ENCODE data around the gene ULBP3.

The ULBP3 gene

DNA sequence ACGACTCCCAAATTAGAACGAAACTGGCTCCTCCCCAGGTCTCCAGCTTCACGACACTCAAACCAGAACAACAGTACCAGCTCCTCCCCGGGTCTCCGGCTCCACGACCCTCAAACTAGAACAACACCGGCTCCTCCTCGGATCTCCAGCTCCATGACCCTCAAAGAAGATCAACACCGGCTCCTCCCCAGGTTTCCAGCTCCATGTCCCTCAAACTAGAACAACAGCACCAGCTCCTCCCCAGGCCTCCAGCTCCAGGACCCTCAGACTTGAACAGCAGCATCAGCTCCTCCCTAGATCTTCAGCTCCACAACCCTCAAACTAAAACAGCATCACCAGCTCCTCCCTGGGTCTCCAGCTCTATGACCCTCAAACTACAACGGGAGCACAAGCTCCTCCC is 13.8 kb downstream of the ULBP3 start:
- no peak overlapping the region for H2AFZ ChIP-seq (ENCODE audit: low read depth, low read length, severe bottlenecking)
- no peak overlapping the region for H3K27ac ChIP-seq (ENCODE audit: low read depth, low read length)
- no peaks in the 10 kb centered on the region for H3K36me3 ChIP-seq (ENCODE audit: low read length)
- H3K4me2 ChIP-seq (ENCODE audit: low read depth, low read length, poor library complexity, severe bottlenecking) = no peak overlapping the region
- no peaks in the 10 kb centered on the region for H3K79me2 ChIP-seq (ENCODE audit: insufficient read depth, low read length)
- H3F3A ChIP-seq (ENCODE audit: insufficient read depth) = no peaks in the 10 kb centered on the region
- H3K4me3 ChIP-seq (ENCODE audit: insufficient read depth, low read length, poor library complexity, severe bottlenecking) = no peak overlapping the region
- H4K20me1 ChIP-seq (ENCODE audit: low read depth, low read length) = no peaks in the 10 kb centered on the region
- TF ChIP-seq, protein P1, sequence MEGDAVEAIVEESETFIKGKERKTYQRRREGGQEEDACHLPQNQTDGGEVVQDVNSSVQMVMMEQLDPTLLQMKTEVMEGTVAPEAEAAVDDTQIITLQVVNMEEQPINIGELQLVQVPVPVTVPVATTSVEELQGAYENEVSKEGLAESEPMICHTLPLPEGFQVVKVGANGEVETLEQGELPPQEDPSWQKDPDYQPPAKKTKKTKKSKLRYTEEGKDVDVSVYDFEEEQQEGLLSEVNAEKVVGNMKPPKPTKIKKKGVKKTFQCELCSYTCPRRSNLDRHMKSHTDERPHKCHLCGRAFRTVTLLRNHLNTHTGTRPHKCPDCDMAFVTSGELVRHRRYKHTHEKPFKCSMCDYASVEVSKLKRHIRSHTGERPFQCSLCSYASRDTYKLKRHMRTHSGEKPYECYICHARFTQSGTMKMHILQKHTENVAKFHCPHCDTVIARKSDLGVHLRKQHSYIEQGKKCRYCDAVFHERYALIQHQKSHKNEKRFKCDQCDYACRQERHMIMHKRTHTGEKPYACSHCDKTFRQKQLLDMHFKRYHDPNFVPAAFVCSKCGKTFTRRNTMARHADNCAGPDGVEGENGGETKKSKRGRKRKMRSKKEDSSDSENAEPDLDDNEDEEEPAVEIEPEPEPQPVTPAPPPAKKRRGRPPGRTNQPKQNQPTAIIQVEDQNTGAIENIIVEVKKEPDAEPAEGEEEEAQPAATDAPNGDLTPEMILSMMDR (IDR thresholded peaks at IDR 0.05; ENCODE audit: insufficient read depth, low read length, poor library complexity, severe bottlenecking) = no peak
- TF ChIP-seq EZH2phosphoT487 (conservative IDR thresholded peaks at IDR 0.05; ENCODE audit: low read length) = no peak
- no peaks in the 10 kb centered on the region for H3K27me3 ChIP-seq (ENCODE audit: low read length)
- H3K9me3 ChIP-seq (ENCODE audit: insufficient read depth, low read length) = no peaks in the 10 kb centered on the region
- H3K9ac ChIP-seq (ENCODE audit: low read length) = no peak overlapping the region
- H3K9me2 ChIP-seq (replicated peaks; ENCODE audit: insufficient read depth, low read length) = no peaks in the 10 kb centered on the region

DNA sequence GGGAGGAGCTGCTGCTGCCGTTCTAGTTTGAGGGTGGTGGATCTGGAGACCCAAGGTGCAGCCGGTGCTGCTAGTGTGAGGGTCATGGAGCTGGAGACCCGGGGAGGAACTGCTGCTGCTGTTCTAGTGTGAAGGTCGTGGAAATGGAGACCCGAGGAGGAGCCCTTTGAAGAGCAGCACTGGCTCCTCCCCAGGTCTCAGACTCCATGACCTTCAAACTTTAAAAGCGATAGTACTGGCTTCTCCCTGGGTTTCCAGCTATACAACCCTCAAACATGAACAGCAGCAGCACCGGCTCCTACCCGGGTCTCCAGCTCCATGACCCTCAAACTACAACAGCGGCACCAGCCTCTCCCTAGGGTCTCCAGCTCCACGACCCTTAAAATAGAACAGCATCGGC is 15.5 kb downstream of the ULBP3 start:
- Histone ChIP-seq H3K4me3 (ENCODE audit: insufficient read depth, low read length, poor library complexity, severe bottlenecking) (no peak overlapping the region), H3K4me2 (ENCODE audit: low read depth, low read length, poor library complexity, severe bottlenecking) (no peak overlapping the region), H3K36me3 (ENCODE audit: low read length) (no peaks in the 10 kb centered on the region), H3K9me3 (ENCODE audit: insufficient read depth, low read length) (no peaks in the 10 kb centered on the region), H3K27ac (ENCODE audit: low read depth, low read length) (no peak overlapping the region), H3K79me2 (ENCODE audit: insufficient read depth, low read length) (no peaks in the 10 kb centered on the region), H4K20me1 (ENCODE audit: low read depth, low read length) (no peaks in the 10 kb centered on the region), H2AFZ (ENCODE audit: low read depth, low read length, severe bottlenecking) (no peak overlapping the region), H3F3A (ENCODE audit: insufficient read depth) (no peaks in the 10 kb centered on the region), H3K9ac (ENCODE audit: low read length) (no peak overlapping the region), H3K27me3 (ENCODE audit: low read length) (no peaks in the 10 kb centered on the region), H3K9me2 (replicated peaks; ENCODE audit: insufficient read depth, low read length) (no peaks in the 10 kb centered on the region)
- no peak for TF ChIP-seq EZH2phosphoT487 (conservative IDR thresholded peaks at IDR 0.05; ENCODE audit: low read length)
- TF ChIP-seq, protein P1 (IDR thresholded peaks at IDR 0.05; ENCODE audit: insufficient read depth, low read length, poor library complexity, severe bottlenecking) = no peak

GRCh38 chr6:150050846-150051245 is 18.1 kb downstream of the ULBP3 start:
- no peaks in the 10 kb centered on the region for H3K79me2 ChIP-seq (ENCODE audit: insufficient read depth, low read length)
- TF ChIP-seq, protein P1 (IDR thresholded peaks at IDR 0.05; ENCODE audit: insufficient read depth, low read length, poor library complexity, severe bottlenecking) = no peak
- TF ChIP-seq EZH2phosphoT487 (conservative IDR thresholded peaks at IDR 0.05; ENCODE audit: low read length) = no peak

More at GRCh38 chr6:150050846-150051245, 18.1 kb downstream of the ULBP3 start:
- no peaks in the 10 kb centered on the region for H4K20me1 ChIP-seq (ENCODE audit: low read depth, low read length)
- H3K9me3 ChIP-seq (ENCODE audit: insufficient read depth, low read length) = no peaks in the 10 kb centered on the region
- H3K27me3 ChIP-seq (ENCODE audit: low read length) = no peaks in the 10 kb centered on the region
- no peak overlapping the region for H2AFZ ChIP-seq (ENCODE audit: low read depth, low read length, severe bottlenecking)
- no peaks in the 10 kb centered on the region for H3K9me2 ChIP-seq (replicated peaks; ENCODE audit: insufficient read depth, low read length)
- H3K9ac ChIP-seq (ENCODE audit: low read length) = no peak overlapping the region
- no peaks in the 10 kb centered on the region for H3F3A ChIP-seq (ENCODE audit: insufficient read depth)
- H3K36me3 ChIP-seq (ENCODE audit: low read length) = no peaks in the 10 kb centered on the region
- no peak overlapping the region for H3K4me2 ChIP-seq (ENCODE audit: low read depth, low read length, poor library complexity, severe bottlenecking)
- H3K27ac ChIP-seq (ENCODE audit: low read depth, low read length) = no peak overlapping the region
- no peak overlapping the region for H3K4me3 ChIP-seq (ENCODE audit: insufficient read depth, low read length, poor library complexity, severe bottlenecking)
